Omental fat pad (tissue), 4 donors: ENCODE results near the gene OXSR1. TPM values are rescaled to one million over a fixed set of nuclear protein-coding genes. Genes with fewer than 3 reads are reported as not detected.
A peak's percentile ranks its signal among the peaks of the same experiment; 100 is the strongest.

Source experiments
- ATAC-seq: fragments of 150-250 bp; one replicate; pipeline ENCODE4 v1.9.1; 2016; ENCODE audit warnings: mild to moderate bottlenecking, moderate library complexity; ENCODE audit not compliant: low FRiP score
- DNase-seq: peaks from one replicate; pipeline ENCODE4 v3.0.0-alpha.2; 2019; ENCODE audit warnings: low spot score
- CTCF ChIP-seq, 3 donors: fragments of 450-650 bp; IDR thresholded peaks; one replicate each; pipeline ENCODE4 v1.5.1; 2016 to 2017; ENCODE audit warnings: antibody characterized with exemption in 3 of 3, mild to moderate bottlenecking in 3 of 3, moderate library complexity in 2 of 3
- total RNA-seq, 4 donors: library from RNA; depleted of rRNA; stranded (reverse); fragments of >200 nt; gene quantifications; one replicate each; pipeline ENCODE4 v1.1.0, GENCODE V29; 2016

The OXSR1 gene
- total RNA-seq, 4 donors from 2014 or later: 29.8 to 51.7 (median 45.5) TPM

- TF ChIP-seq CTCF (IDR thresholded peaks at IDR 0.05): no peak
- no peak for ATAC-seq
Measured at GRCh38 chr3:38163117-38163840, 2.1 kb upstream of the OXSR1 start.

GRCh38 chr3:38163841-38164642 is 1.3 kb upstream of the OXSR1 start:
- DNase-seq (no peak), ATAC-seq (no peak)
- no peak for TF ChIP-seq CTCF (IDR thresholded peaks at IDR 0.05)

More at GRCh38 chr3:38163117-38163840, 2.1 kb upstream of the OXSR1 start:
- DNase-seq: no peak

GRCh38 chr3:38164643-38164951 is 740 bp upstream of the OXSR1 start:
- no peak for DNase-seq
- no peak for ATAC-seq
- no peak for TF ChIP-seq CTCF (IDR thresholded peaks at IDR 0.05)

- no peak for TF ChIP-seq CTCF (IDR thresholded peaks at IDR 0.05)
- DNase-seq (no peak), ATAC-seq (peak; percentile 20)
Measured at GRCh38 chr3:38165722-38166387, 518 bp downstream of the OXSR1 start.

GRCh38 chr3:38167591-38167990 is 2.3 kb downstream of the OXSR1 start:
- DNase-seq (no peak), ATAC-seq (no peak)

More at GRCh38 chr3:38167591-38167990, 2.3 kb downstream of the OXSR1 start:
- TF ChIP-seq CTCF (IDR thresholded peaks at IDR 0.05): no peak
